HepG2 (cell line): Measurements from ENCODE around the gene HSPA5. TPM values are rescaled to one million over a fixed set of nuclear protein-coding genes. Genes with fewer than 3 reads are reported as not detected.

Source experiments
- ATAC-seq: fragments of 200-7000 bp; cut with Tn5 transposase; 3 replicates; pipeline ENCODE4 v1.9.1; 2020; ENCODE audit warnings: mild to moderate bottlenecking, moderate library complexity
- BruUV-seq: library from RNA; stranded (reverse); fragments of 400-500 nt; replicated peaks from 2 replicates; lab custom pipeline; 2021; lab: Mats Ljungman, UMichigan
- CTCF ChIA-PET: fragments of 300-600 bp; formaldehyde crosslinking; extraction: SDS; loops from one replicate; lab custom pipeline; 2021; ENCODE audit warnings: low total read pairs, inconsistent platforms, low intra/inter-chr PET ratio; lab: Yijun Ruan, JAX
- POLR2A ChIA-PET: fragments of 350-600 bp; sonication (Branson Sonifier 250); formaldehyde crosslinking; loops from one replicate; lab custom pipeline; 2020; ENCODE audit warnings: antibody characterized with exemption, inconsistent platforms; lab: Yijun Ruan, JAX
- DNase-seq: peaks from one replicate; pipeline ENCODE4 v3.0.0-alpha.2; 2015; ENCODE audit warnings: low spot score
- FAIRE-seq: peaks from 3 replicates; lab custom pipeline; 2011; peaks lifted over from hg19 to GRCh38; lab: Jason Lieb, UNC
- H2AFZ ChIP-seq: one replicate; pipeline ENCODE4 v1.6.1; 2011; ENCODE audit warnings: low read length, inconsistent platforms
- H3K27ac ChIP-seq: fragments of 300-600 bp; 3 replicates; pipeline ENCODE4 v1.8.0; 2011; ENCODE audit warnings: mixed run types, mild to moderate bottlenecking, mixed read lengths, low read length, inconsistent platforms; ENCODE audit not compliant: insufficient read depth; ENCODE audit errors: extremely low read length
- H3K27me3 ChIP-seq, 2 experiments: fragments of 200-600 bp in 1 of 2; 2 replicates in 1 of 2; 3 replicates in 1 of 2; pipeline versions ENCODE4 v1.6.0 to v1.8.0; 2011; ENCODE audit warnings: low read length in 2 of 2, mild to moderate bottlenecking in 2 of 2, moderate library complexity in 2 of 2, inconsistent platforms in 1 of 2; ENCODE audit not compliant: insufficient read depth in 2 of 2, control insufficient read depth in 1 of 2
- H3K36me3 ChIP-seq, 2 experiments: fragments of 200-600 bp in 1 of 2; replicated peaks in 1 of 2; 2 replicates in 1 of 2; 3 replicates in 1 of 2; pipeline versions ENCODE4 v1.5.1 to v1.8.0; 2011; ENCODE audit warnings: low read length in 2 of 2, inconsistent platforms in 1 of 2; ENCODE audit not compliant: insufficient read depth in 2 of 2, control insufficient read depth in 1 of 2
- H3K4me1 ChIP-seq: 2 replicates; pipeline ENCODE4 v1.5.1; 2012; ENCODE audit warnings: low read length, inconsistent platforms; ENCODE audit not compliant: insufficient read depth
- H3K4me2 ChIP-seq: 2 replicates; pipeline ENCODE4 v1.6.0; 2011; ENCODE audit warnings: low read depth, low read length, inconsistent platforms
- H3K4me3 ChIP-seq, 3 experiments: fragments of 200-600 bp in 1 of 3; sonication (generic), shearing (Covaris generic) in 1 of 3; replicated peaks in 1 of 3; 2 replicates each; pipeline ENCODE4 v1.5.1; 2011 to 2016; ENCODE audit warnings: low read length in 3 of 3, inconsistent platforms in 2 of 3, low read depth in 2 of 3, mild to moderate bottlenecking in 2 of 3, control low read depth in 1 of 3, mixed read lengths in 1 of 3; ENCODE audit not compliant: insufficient read depth in 1 of 3
- H3K79me2 ChIP-seq: one replicate; pipeline ENCODE4 v1.6.1; 2011; ENCODE audit warnings: low read length, inconsistent platforms; ENCODE audit not compliant: insufficient read depth
- H3K9ac ChIP-seq: 2 replicates; pipeline ENCODE4 v1.6.0; 2011; ENCODE audit warnings: mild to moderate bottlenecking, low read depth, low read length, inconsistent platforms; ENCODE audit not compliant: insufficient read depth
- H3K9me3 ChIP-seq: 2 replicates; pipeline ENCODE4 v1.5.1; 2012; ENCODE audit warnings: mild to moderate bottlenecking, low read length
- H4K20me1 ChIP-seq: 2 replicates; pipeline ENCODE4 v1.6.0; 2011; ENCODE audit warnings: inconsistent platforms, mild to moderate bottlenecking, low read length, moderate library complexity; ENCODE audit not compliant: insufficient read depth
- DNMT1 ChIP-seq: sonication (generic); formaldehyde crosslinking; IDR thresholded peaks from 2 replicates; pipeline ENCODE4 v1.5.1; 2020; ENCODE audit warnings: mild to moderate bottlenecking, missing genetic modification reagents
- KAT7 ChIP-seq: IDR thresholded peaks from 2 replicates; pipeline ENCODE4 v1.6.1; 2018; ENCODE audit warnings: borderline replicate concordance, missing compliant biosample characterization
- POGZ ChIP-seq: sonication (generic); formaldehyde crosslinking; IDR thresholded peaks from 2 replicates; pipeline ENCODE4 v1.4.0; 2020; ENCODE audit warnings: mild to moderate bottlenecking, missing genetic modification reagents
- RAD21 ChIP-seq: fragments of 450-650 bp; formaldehyde crosslinking; IDR thresholded peaks from 2 replicates; pipeline ENCODE4 v1.5.0; 2020; ENCODE audit warnings: mild to moderate bottlenecking
- ZBTB20 ChIP-seq: sonication (generic); formaldehyde crosslinking; IDR thresholded peaks from 2 replicates; pipeline ENCODE4 v1.8.1; 2023; ENCODE audit warnings: missing genetic modification reagents, low read depth, mild to moderate bottlenecking, borderline replicate concordance
- ZBTB49 ChIP-seq: sonication (generic); formaldehyde crosslinking; IDR thresholded peaks from 2 replicates; pipeline ENCODE4 v1.4.0; 2020; ENCODE audit warnings: missing genetic modification reagents, borderline replicate concordance
- ZNF143 ChIP-seq: sonication (generic); formaldehyde crosslinking; IDR thresholded peaks from 2 replicates; pipeline ENCODE4 v1.4.0; 2020; ENCODE audit warnings: missing genetic modification reagents
- ZNF329 ChIP-seq: sonication (generic); formaldehyde crosslinking; IDR thresholded peaks from 2 replicates; pipeline ENCODE4 v1.9.0; 2021; ENCODE audit warnings: low read depth, mild to moderate bottlenecking, missing genetic modification reagents
- ZNF354B ChIP-seq: sonication (generic); formaldehyde crosslinking; IDR thresholded peaks from 2 replicates; pipeline ENCODE4 v1.8.0; 2022; ENCODE audit warnings: mild to moderate bottlenecking, missing genetic modification reagents
- ZNF501 ChIP-seq: sonication (generic); formaldehyde crosslinking; IDR thresholded peaks from 2 replicates; pipeline ENCODE4 v1.5.1; 2020; ENCODE audit warnings: mild to moderate bottlenecking, moderate library complexity, missing genetic modification reagents
- ZNF704 ChIP-seq: sonication (generic); formaldehyde crosslinking; IDR thresholded peaks from 2 replicates; pipeline ENCODE4 v1.8.1; 2023; ENCODE audit warnings: mild to moderate bottlenecking, inconsistent platforms, moderate library complexity, missing genetic modification reagents, borderline replicate concordance
- ZNF782 ChIP-seq: sonication (generic); formaldehyde crosslinking; IDR thresholded peaks from 2 replicates; pipeline ENCODE4 v1.4.0; 2020; ENCODE audit warnings: missing genetic modification reagents, mild to moderate bottlenecking, borderline replicate concordance
- ZNF792 ChIP-seq: IDR thresholded peaks from 2 replicates; pipeline ENCODE4 v1.6.1; 2016
- ZNF891 ChIP-seq: sonication (generic); formaldehyde crosslinking; IDR thresholded peaks from 2 replicates; pipeline ENCODE4 v1.5.0; 2020; ENCODE audit warnings: mild to moderate bottlenecking, missing genetic modification reagents
- ZSCAN5A ChIP-seq: sonication (generic); formaldehyde crosslinking; IDR thresholded peaks from 2 replicates; pipeline ENCODE4 v1.8.0; 2022; ENCODE audit warnings: mild to moderate bottlenecking, missing genetic modification reagents, borderline replicate concordance
- whole genome bisulfite sequencing: methylation state at CpG from one replicate; pipeline ENCODE4 v1.1.6; 2017; ENCODE audit warnings: low lambda C conversion rate; 5-methylcytosine and 5-hydroxymethylcytosine counted together
- in situ Hi-C: cut with HindIII; loops from 2 replicates; pipeline ENCODE4 v1.10.0; 2017; ENCODE audit warnings: low pct_unique_long_range_greater_than_20kb; ENCODE audit not compliant: extremely low pct_ligation_motif_present
- intact Hi-C: fragments of 100-400 bp; cut with micrococcal nuclease; formaldehyde crosslinking; loops from one replicate; pipeline ENCODE4 v1.10.0; 2022; ENCODE audit not compliant: unreplicated experiment
- polyA plus RNA-seq, 8 experiments: library from polyadenylated mRNA; depleted of rRNA in 3 of 8; stranded (reverse) in 7 of 8; unstranded in 1 of 8; fragments of >200 nt; fragmentation: Illumina TruSeq in 4 of 8; extraction: Trizol in 4 of 8; gene quantifications; 2 replicates each; pipeline versions ENCODE4 v1.2.1 to v1.2.3, GENCODE V29; 2011 to 2016; ENCODE audit warnings: low read depth in 4 of 8, missing spikeins in 1 of 8, mixed read lengths in 1 of 8; ENCODE audit not compliant: insufficient read depth in 1 of 8
- total RNA-seq, 5 experiments: library from RNA; depleted of rRNA; stranded (reverse); fragments of >200 nt; fragmentation: Illumina TruSeq; extraction: Trizol; gene quantifications; 2 replicates each; pipeline ENCODE4 v1.2.3, GENCODE V29; 2016; ENCODE audit warnings: low read depth in 1 of 5

Gene HSPA5
- total and polyA plus RNA-seq, 2 of the 13 experiments (the other 11 are each of a cell fraction or from before 2014, with no cell fraction given) = 201 to 206 TPM

- Histone ChIP-seq H3K4me3 (no peak overlapping the region), H2AFZ (no peak overlapping the region), H3K9ac (no peak overlapping the region), H3K27me3 (no peaks in the 10 kb centered on the region), H3K4me2 (no peak overlapping the region), H3K9me3 (no peaks in the 10 kb centered on the region), H3K4me1 (peaks cover 30% of the 10 kb centered on the region), H3K79me2 (peaks cover 70% of the 10 kb centered on the region), H3K36me3 (peaks cover 0 to 5% of the 10 kb centered on the region in 2 experiments; a peak in 2 of 5 replicates), H4K20me1 (peaks cover 4% of the 10 kb centered on the region; the same call in 1 of the 2 replicates), H3K27ac (no peak overlapping the region)
- ATAC-seq (no peak), FAIRE-seq (no peak), DNase-seq (no peak)
- in situ Hi-C loops (no loop called here), intact Hi-C loops (no loop called here)
- POLR2A ChIA-PET = interaction anchor here (0.7 to 1.0 kb wide), 2 partner anchors 12 kb away, joined by 3 read pairs; no protein-coding TSS in a partner anchor
- 98% methylated on average over 3 of the region's 3 CpGs for WGBS
- CTCF ChIA-PET = no interaction called here
- TF ChIP-seq POGZ (CRISPR knock-in tag) (no peak), KAT7 (CRISPR knock-in tag) (no peak), RAD21 (no peak), ZNF782 (CRISPR knock-in tag) (no peak), ZSCAN5A (CRISPR knock-in tag) (no peak), ZNF891 (no peak), ZBTB20 (no peak)
- no TSS peak for BruUV-seq
Measured at GRCh38 chr9:125284855-125285254, 43.7 kb upstream of the HSPA5 start.

GRCh38 chr9:125280945-125281344 lies 39.8 kb upstream of the HSPA5 start:
- H3K27ac ChIP-seq = no peak overlapping the region
- in situ Hi-C loops (no loop called here), intact Hi-C loops (no loop called here)
- FAIRE-seq (no peak), DNase-seq (no peak), ATAC-seq (no peak)
- no peaks in the 10 kb centered on the region for H3K9me3 ChIP-seq
- BruUV-seq = no TSS peak
- peaks cover 31% of the 10 kb centered on the region for H3K4me1 ChIP-seq
- peaks cover 0 to 4% of the 10 kb centered on the region in 2 experiments; a peak in 1 of 5 replicates for H3K36me3 ChIP-seq
- H3K27me3 ChIP-seq = no peaks in the 10 kb centered on the region
- H3K79me2 ChIP-seq = peaks cover 75% of the 10 kb centered on the region
- no peak overlapping the region for H3K4me2 ChIP-seq
- H4K20me1 ChIP-seq = no peaks in the 10 kb centered on the region; the same call in 1 of the 2 replicates
- CTCF ChIA-PET = no interaction called here
- POLR2A ChIA-PET = no interaction called here
- H3K4me3 ChIP-seq = no peak overlapping the region
- no peak overlapping the region for H3K9ac ChIP-seq
- 94% methylated on average over 4 of the region's 4 CpGs for WGBS
- H2AFZ ChIP-seq = no peak overlapping the region
- TF ChIP-seq ZNF354B (no peak), ZNF329 (no peak), DNMT1 (CRISPR knock-in tag) (no peak), ZNF143 (CRISPR knock-in tag) (no peak), ZNF501 (CRISPR knock-in tag) (no peak), ZBTB49 (CRISPR knock-in tag) (no peak), ZNF704 (CRISPR knock-in tag) (no peak), ZNF792 (no peak)
